Mononuclear cell (primary cell): ENCODE results near the gene FBXO3. TPM values are rescaled to one million over a fixed set of nuclear protein-coding genes. Genes with fewer than 3 reads are reported as not detected.

Experiments used
- H3K27me3 ChIP-seq: 2 replicates; pipeline ENCODE4 v1.6.0; 2011; ENCODE audit warnings: low read length, control low read depth; ENCODE audit not compliant: insufficient read depth
- H3K4me1 ChIP-seq: 2 replicates; pipeline ENCODE4 v1.5.1; 2011; ENCODE audit warnings: mild to moderate bottlenecking, low read length, control low read depth; ENCODE audit not compliant: insufficient read depth
- H3K4me3 ChIP-seq: 2 replicates; pipeline ENCODE4 v1.5.1; 2011; ENCODE audit warnings: mild to moderate bottlenecking, low read length, moderate library complexity
- H3K9me3 ChIP-seq: 2 replicates; pipeline ENCODE4 v1.5.1; 2011; ENCODE audit warnings: low read depth, mild to moderate bottlenecking, control low read depth, low read length
- total RNA-seq: library from RNA; depleted of rRNA; stranded (reverse); fragments of >200 nt; gene quantifications from one replicate; pipeline ENCODE4 v1.2.3, GENCODE V29; 2012

Gene FBXO3
- total RNA-seq, 1 donor, result 93.9 TPM

DNA sequence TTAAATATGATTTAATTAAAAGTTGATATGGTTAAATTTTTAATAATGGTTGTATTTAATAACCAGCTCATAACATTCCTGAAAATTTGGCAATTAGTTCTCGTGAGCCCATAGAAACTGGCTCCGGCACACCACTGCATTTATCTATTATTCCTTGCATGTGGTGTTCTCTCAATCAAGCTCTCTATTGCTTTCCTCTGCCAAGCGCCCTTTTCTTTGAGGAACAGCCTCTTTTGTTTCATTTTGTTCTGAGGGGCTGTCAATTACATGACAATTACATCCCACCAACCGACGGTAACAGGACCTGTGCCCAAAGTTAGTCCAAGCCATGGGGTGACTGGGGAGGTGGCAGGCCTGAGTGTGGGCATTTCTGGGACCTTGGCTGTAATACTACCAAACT is 81.8 kb downstream of the FBXO3 start:
- Histone ChIP-seq H3K4me3 (no peak overlapping the region), H3K27me3 (no peaks in the 10 kb centered on the region), H3K9me3 (no peaks in the 10 kb centered on the region), H3K4me1 (no peaks in the 10 kb centered on the region)

DNA sequence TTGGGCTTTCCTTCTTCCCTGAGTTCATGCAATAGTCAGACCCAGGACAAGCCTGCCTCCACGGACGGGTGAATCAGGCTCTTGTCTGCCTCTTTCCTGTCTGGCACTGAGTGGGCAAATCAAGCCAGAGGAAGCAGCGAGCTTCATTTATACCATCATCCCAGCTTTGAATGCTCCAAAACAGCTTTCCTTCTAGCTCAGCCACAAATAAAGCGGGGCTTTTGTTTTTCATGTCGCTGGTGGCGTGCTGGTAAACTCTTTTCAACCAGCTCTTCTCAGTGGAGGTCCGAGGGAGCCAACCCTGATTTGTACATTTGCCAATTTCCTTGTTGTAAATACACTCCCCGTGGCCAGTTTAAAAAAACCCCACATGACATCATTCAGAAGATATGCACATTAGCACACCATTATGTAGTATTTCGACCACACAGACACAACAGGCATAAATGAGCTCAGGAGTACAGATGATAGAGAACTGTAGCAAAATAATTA is 82.3 kb downstream of the FBXO3 start:
- Histone ChIP-seq H3K4me3 (no peak overlapping the region), H3K4me1 (no peaks in the 10 kb centered on the region), H3K9me3 (no peaks in the 10 kb centered on the region), H3K27me3 (no peaks in the 10 kb centered on the region)

DNA sequence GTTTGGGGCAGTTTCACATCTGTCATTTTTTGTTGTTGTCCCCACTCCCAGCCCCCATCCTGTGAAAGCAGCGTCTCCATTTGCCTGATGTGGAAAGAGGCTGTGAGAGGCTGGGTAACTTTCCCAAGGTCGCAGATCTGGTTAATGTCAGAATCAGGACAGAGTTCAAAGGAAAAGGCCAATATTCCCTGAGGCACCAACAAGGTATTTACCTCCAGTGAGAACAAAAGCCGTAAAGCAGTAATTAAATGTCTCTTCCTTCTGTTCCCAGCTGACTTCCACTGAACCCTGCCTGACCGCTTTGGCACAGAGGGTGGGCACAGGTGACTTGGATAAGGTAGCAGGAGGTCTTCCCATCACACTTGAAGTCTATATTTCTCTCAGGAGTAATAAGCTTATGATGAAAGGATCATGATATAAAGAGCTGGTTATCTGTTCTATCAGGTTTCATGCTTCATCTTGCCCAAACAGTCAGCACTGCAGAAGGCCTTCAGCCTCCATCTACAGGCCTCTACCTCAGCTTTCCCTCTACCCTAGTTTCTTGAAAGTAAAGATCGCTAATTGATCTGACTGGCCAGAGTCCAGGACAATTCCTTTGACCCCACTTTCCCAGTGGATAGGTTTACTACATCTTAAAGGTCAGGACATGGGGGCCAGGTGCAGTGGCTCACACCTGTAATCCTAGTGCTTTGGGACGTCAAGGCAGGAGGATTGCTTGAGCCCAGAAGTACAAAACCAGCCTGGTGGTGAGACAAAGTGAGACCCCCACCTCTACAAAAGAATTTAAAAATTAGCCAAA is 83.1 kb downstream of the FBXO3 start:
- Histone ChIP-seq H3K4me3 (no peak overlapping the region), H3K4me1 (no peaks in the 10 kb centered on the region), H3K27me3 (no peaks in the 10 kb centered on the region), H3K9me3 (no peaks in the 10 kb centered on the region)

Other genes starting within 250 kb of the FBXO3 start
- gene C11orf91, start 73.7 kb downstream of the FBXO3 start, total RNA-seq, result not detected
- 14.9 TPM for gene CD59, start 38.1 kb downstream of the FBXO3 start, total RNA-seq
- 28.4 TPM for gene LMO2, start 117.6 kb upstream of the FBXO3 start, total RNA-seq